ENCODE measurements around the gene PTGIS.

The PTGIS gene

GRCh38 chr20:49490689-49491088 lies 77.2 kb downstream of the PTGIS start:
- in situ Hi-C loops (cut with MboI; ENCODE audit: low sequenced_read_pairs), result no loop called here
- H3K9me3 ChIP-seq, result no peaks in the 10 kb centered on the region
- peaks cover 2% of the 10 kb centered on the region; the same call in 1 of the 2 replicates for H3K27me3 ChIP-seq (ENCODE audit: low read depth)
- no peak for DNase-seq (ENCODE audit: low spot score in 2 of 2)
- no peak overlapping the region for H3K4me3 ChIP-seq
- no peaks in the 10 kb centered on the region for H3K36me3 ChIP-seq (replicated peaks)
- H3K4me1 ChIP-seq, result no peaks in the 10 kb centered on the region

GRCh38 chr20:49489688-49490087 lies 78.2 kb downstream of the PTGIS start:
- DNase-seq (ENCODE audit: low spot score in 2 of 2), result no peak
- Histone ChIP-seq H3K4me1 (no peaks in the 10 kb centered on the region), H3K4me3 (no peak overlapping the region), H3K9me3 (no peaks in the 10 kb centered on the region), H3K36me3 (replicated peaks) (no peaks in the 10 kb centered on the region), H3K27me3 (ENCODE audit: low read depth) (peaks cover 2% of the 10 kb centered on the region; the same call in 1 of the 2 replicates)
- in situ Hi-C loops (cut with MboI; ENCODE audit: low sequenced_read_pairs), result no loop called here

- no peak for DNase-seq (ENCODE audit: low spot score in 2 of 2)
- H3K4me3 ChIP-seq, result no peak overlapping the region
- H3K36me3 ChIP-seq (replicated peaks), result no peaks in the 10 kb centered on the region
- peaks cover 11% of the 10 kb centered on the region for H3K27me3 ChIP-seq (ENCODE audit: low read depth)
- no peaks in the 10 kb centered on the region for H3K4me1 ChIP-seq
- in situ Hi-C loops (cut with MboI; ENCODE audit: low sequenced_read_pairs), result no loop called here
- no peaks in the 10 kb centered on the region for H3K9me3 ChIP-seq
Observed at GRCh38 chr20:49486064-49486463, 81.9 kb downstream of the PTGIS start.

GRCh38 chr20:49485563-49485962 lies 82.4 kb downstream of the PTGIS start:
- Histone ChIP-seq H3K4me1 (no peaks in the 10 kb centered on the region), H3K9me3 (no peaks in the 10 kb centered on the region), H3K27me3 (ENCODE audit: low read depth) (peaks cover 11% of the 10 kb centered on the region), H3K36me3 (replicated peaks) (no peaks in the 10 kb centered on the region), H3K4me3 (no peak overlapping the region)
- in situ Hi-C loops (cut with MboI; ENCODE audit: low sequenced_read_pairs), result no loop called here
- DNase-seq (ENCODE audit: low spot score in 2 of 2), result no peak

- Histone ChIP-seq H3K9me3 (no peaks in the 10 kb centered on the region), H3K36me3 (replicated peaks) (no peaks in the 10 kb centered on the region), H3K4me3 (peak overlapping the region; percentile 18), H3K27me3 (ENCODE audit: low read depth) (peaks cover 11% of the 10 kb centered on the region), H3K4me1 (no peaks in the 10 kb centered on the region)
- in situ Hi-C loops (cut with MboI; ENCODE audit: low sequenced_read_pairs), result loop anchor here (5.0 kb wide), 1 partner anchor 152 kb away; no protein-coding TSS in a partner anchor
- DNase-seq (ENCODE audit: low spot score in 2 of 2), result peak; percentile 67 to 88
Observed at GRCh38 chr20:49484180-49485140, 83.5 kb downstream of the PTGIS start.

GRCh38 chr20:49483696-49484123 lies 84.2 kb downstream of the PTGIS start:
- in situ Hi-C loops (cut with MboI; ENCODE audit: low sequenced_read_pairs), result loop anchor here (5.0 kb wide), 1 partner anchor 151 kb away; no protein-coding TSS in a partner anchor
- Histone ChIP-seq H3K36me3 (replicated peaks) (no peaks in the 10 kb centered on the region), H3K9me3 (no peaks in the 10 kb centered on the region), H3K27me3 (ENCODE audit: low read depth) (peaks cover 11% of the 10 kb centered on the region), H3K4me3 (no peak overlapping the region), H3K4me1 (no peaks in the 10 kb centered on the region)
- no peak for DNase-seq (ENCODE audit: low spot score in 2 of 2)

GRCh38 chr20:49483018-49483695 lies 84.8 kb downstream of the PTGIS start:
- no peaks in the 10 kb centered on the region for H3K9me3 ChIP-seq
- in situ Hi-C loops (cut with MboI; ENCODE audit: low sequenced_read_pairs), result loop anchor here (5.0 kb wide), 1 partner anchor 151 kb away; no protein-coding TSS in a partner anchor

GRCh38 chr20:49482621-49483017 lies 85.3 kb downstream of the PTGIS start, which contains the start of gene KCNB1:
KCNB1 (minus strand) TSS chr20:49482668; CDS start chr20:49482480, 188 bp downstream.
- in situ Hi-C loops (cut with MboI; ENCODE audit: low sequenced_read_pairs), result loop anchor here (5.0 kb wide), 1 partner anchor 150 kb away; no protein-coding TSS in a partner anchor
- Histone ChIP-seq H3K4me3 (no peak within 1 kb of the TSS), H3K27me3 (ENCODE audit: low read depth) (peaks cover 12% of the 10 kb centered on the region), H3K9me3 (no peaks in the 10 kb centered on the region), H3K4me1 (no peaks in the 10 kb centered on the region), H3K36me3 (replicated peaks) (no peaks in the 10 kb centered on the region)
- DNase-seq (ENCODE audit: low spot score in 2 of 2), result peak; percentile 36 to 86

More at GRCh38 chr20:49483018-49483695, 84.8 kb downstream of the PTGIS start:
- no peak for DNase-seq (ENCODE audit: low spot score in 2 of 2)
- H3K36me3 ChIP-seq (replicated peaks), result no peaks in the 10 kb centered on the region
- no peak overlapping the region for H3K4me3 ChIP-seq
- no peaks in the 10 kb centered on the region for H3K4me1 ChIP-seq
- H3K27me3 ChIP-seq (ENCODE audit: low read depth), result peaks cover 11% of the 10 kb centered on the region

- in situ Hi-C loops (cut with MboI; ENCODE audit: low sequenced_read_pairs), result loop anchor here (5.0 kb wide), 1 partner anchor 150 kb away; no protein-coding TSS in a partner anchor
- Histone ChIP-seq H3K4me1 (no peaks in the 10 kb centered on the region), H3K9me3 (no peaks in the 10 kb centered on the region), H3K27me3 (ENCODE audit: low read depth) (peaks cover 12% of the 10 kb centered on the region), H3K36me3 (replicated peaks) (no peaks in the 10 kb centered on the region), H3K4me3 (no peak overlapping the region)
- no peak for DNase-seq (ENCODE audit: low spot score in 2 of 2)
Observed at GRCh38 chr20:49482173-49482572, 85.8 kb downstream of the PTGIS start.

GRCh38 chr20:49481116-49481515 lies 86.8 kb downstream of the PTGIS start:
- H3K36me3 ChIP-seq (replicated peaks), result no peaks in the 10 kb centered on the region
- no peak overlapping the region for H3K4me3 ChIP-seq
- DNase-seq (ENCODE audit: low spot score in 2 of 2), result no peak
- peaks cover 12% of the 10 kb centered on the region for H3K27me3 ChIP-seq (ENCODE audit: low read depth)
- in situ Hi-C loops (cut with MboI; ENCODE audit: low sequenced_read_pairs), result loop anchor here (5.0 kb wide), 1 partner anchor 149 kb away; no protein-coding TSS in a partner anchor
- no peaks in the 10 kb centered on the region for H3K9me3 ChIP-seq
- H3K4me1 ChIP-seq, result no peaks in the 10 kb centered on the region

- Histone ChIP-seq H3K27me3 (ENCODE audit: low read depth) (peaks cover 20% of the 10 kb centered on the region), H3K4me3 (no peak overlapping the region), H3K9me3 (no peaks in the 10 kb centered on the region), H3K4me1 (no peaks in the 10 kb centered on the region), H3K36me3 (replicated peaks) (no peaks in the 10 kb centered on the region)
- in situ Hi-C loops (cut with MboI; ENCODE audit: low sequenced_read_pairs), result loop anchor here (5.0 kb wide), 1 partner anchor 148 kb away; no protein-coding TSS in a partner anchor
- no peak for DNase-seq (ENCODE audit: low spot score in 2 of 2)
Observed at GRCh38 chr20:49480236-49480635, 87.7 kb downstream of the PTGIS start.

- DNase-seq (ENCODE audit: low spot score in 2 of 2), result no peak
- Histone ChIP-seq H3K9me3 (no peaks in the 10 kb centered on the region), H3K4me1 (no peaks in the 10 kb centered on the region), H3K4me3 (no peak overlapping the region), H3K36me3 (replicated peaks) (no peaks in the 10 kb centered on the region), H3K27me3 (ENCODE audit: low read depth) (peaks cover 25% of the 10 kb centered on the region)
- in situ Hi-C loops (cut with MboI; ENCODE audit: low sequenced_read_pairs), result loop anchor here (5.0 kb wide), 1 partner anchor 147 kb away; no protein-coding TSS in a partner anchor
Observed at GRCh38 chr20:49479785-49480184, 88.2 kb downstream of the PTGIS start.

All from HAP-1 (cell line).